Measurements from ENCODE around the gene CHML.

CHML gene

DNA sequence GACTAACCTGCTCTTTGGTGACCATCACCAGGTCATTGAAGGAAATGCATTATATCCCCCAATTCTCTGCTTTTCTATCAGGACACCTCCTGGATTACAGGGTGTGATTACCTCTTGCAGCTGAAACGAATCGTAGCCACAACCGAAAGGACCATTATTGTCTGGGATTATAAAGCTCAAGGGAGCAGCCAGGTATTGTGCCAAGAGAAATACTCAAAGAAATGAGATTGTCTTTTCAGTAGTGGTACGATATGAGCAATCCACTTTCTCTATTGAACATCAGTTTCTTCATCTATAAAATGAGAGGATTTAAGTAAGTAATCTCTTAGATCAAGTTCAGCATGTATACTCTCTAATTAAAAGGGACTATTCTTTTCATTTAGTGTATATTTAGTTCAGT, 39.2 kb upstream of the CHML start:
- H3K4me3 ChIP-seq (ENCODE audit: low read depth, low read length), result no peak overlapping the region
- TF ChIP-seq, protein P1, sequence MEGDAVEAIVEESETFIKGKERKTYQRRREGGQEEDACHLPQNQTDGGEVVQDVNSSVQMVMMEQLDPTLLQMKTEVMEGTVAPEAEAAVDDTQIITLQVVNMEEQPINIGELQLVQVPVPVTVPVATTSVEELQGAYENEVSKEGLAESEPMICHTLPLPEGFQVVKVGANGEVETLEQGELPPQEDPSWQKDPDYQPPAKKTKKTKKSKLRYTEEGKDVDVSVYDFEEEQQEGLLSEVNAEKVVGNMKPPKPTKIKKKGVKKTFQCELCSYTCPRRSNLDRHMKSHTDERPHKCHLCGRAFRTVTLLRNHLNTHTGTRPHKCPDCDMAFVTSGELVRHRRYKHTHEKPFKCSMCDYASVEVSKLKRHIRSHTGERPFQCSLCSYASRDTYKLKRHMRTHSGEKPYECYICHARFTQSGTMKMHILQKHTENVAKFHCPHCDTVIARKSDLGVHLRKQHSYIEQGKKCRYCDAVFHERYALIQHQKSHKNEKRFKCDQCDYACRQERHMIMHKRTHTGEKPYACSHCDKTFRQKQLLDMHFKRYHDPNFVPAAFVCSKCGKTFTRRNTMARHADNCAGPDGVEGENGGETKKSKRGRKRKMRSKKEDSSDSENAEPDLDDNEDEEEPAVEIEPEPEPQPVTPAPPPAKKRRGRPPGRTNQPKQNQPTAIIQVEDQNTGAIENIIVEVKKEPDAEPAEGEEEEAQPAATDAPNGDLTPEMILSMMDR (IDR thresholded peaks at IDR 0.05; ENCODE audit: low read depth, low read length), result no peak
- H3K27me3 ChIP-seq, result peaks cover 8% of the 10 kb centered on the region
- DNase-seq, result no peak
- H3K9me3 ChIP-seq, result no peaks in the 10 kb centered on the region
- H3K4me1 ChIP-seq, result no peaks in the 10 kb centered on the region
- no peaks in the 10 kb centered on the region for H3K36me3 ChIP-seq

DNA sequence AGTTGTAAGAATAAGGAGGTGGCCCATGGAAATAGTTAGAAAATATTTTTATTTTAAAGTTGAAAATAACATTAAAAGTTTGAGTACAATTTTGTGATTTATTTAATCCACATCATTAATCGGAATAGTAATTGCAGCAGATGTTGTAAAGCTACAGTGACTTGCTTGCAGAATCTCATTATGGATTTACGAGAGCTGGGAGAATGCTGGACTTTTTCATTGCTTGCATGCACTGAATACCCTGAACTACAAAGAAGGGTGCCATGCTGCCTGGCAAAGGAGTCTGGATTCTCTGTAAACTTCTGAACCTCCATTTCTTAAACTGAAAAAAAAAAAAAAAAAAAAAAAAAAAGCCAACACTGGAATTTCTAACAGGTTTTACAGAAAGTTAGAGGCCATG, 38.4 kb upstream of the CHML start:
- Histone ChIP-seq H3K4me3 (ENCODE audit: low read depth, low read length) (no peak overlapping the region), H3K9me3 (no peaks in the 10 kb centered on the region)
- no peak for DNase-seq

DNA sequence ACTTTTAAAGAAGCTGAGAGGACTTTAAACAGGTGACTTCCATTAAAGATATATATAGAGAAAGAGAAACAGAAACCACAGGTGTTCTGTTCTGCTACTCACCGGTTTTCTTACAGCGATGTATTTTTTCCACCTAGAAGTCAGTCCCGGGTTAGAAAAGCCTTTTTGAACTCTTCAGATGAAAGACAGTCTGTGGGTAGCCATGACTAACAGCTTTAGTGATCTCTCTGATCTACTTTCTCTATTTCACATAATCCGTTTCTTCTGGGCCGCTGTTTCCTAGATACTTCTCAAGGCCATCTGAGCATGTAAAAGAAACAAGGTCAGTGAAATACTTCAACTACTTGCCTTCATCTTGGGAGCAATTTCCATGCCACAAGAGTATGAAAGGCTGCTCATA, 37.0 kb upstream of the CHML start:
- H3K4me1 ChIP-seq, result no peaks in the 10 kb centered on the region
- TF ChIP-seq, protein P1 (IDR thresholded peaks at IDR 0.05; ENCODE audit: low read depth, low read length), result no peak
- H3K27me3 ChIP-seq, result peaks cover 8% of the 10 kb centered on the region
- H3K4me3 ChIP-seq (ENCODE audit: low read depth, low read length), result no peak overlapping the region
- no peaks in the 10 kb centered on the region for H3K36me3 ChIP-seq
- no peak for DNase-seq
- no peaks in the 10 kb centered on the region for H3K9me3 ChIP-seq

More for the DNA sequence above, 38.4 kb upstream of the CHML start:
- H3K27me3 ChIP-seq, result peaks cover 8% of the 10 kb centered on the region
- no peaks in the 10 kb centered on the region for H3K4me1 ChIP-seq
- no peaks in the 10 kb centered on the region for H3K36me3 ChIP-seq
- TF ChIP-seq, protein P1 (IDR thresholded peaks at IDR 0.05; ENCODE audit: low read depth, low read length), result no peak

DNA sequence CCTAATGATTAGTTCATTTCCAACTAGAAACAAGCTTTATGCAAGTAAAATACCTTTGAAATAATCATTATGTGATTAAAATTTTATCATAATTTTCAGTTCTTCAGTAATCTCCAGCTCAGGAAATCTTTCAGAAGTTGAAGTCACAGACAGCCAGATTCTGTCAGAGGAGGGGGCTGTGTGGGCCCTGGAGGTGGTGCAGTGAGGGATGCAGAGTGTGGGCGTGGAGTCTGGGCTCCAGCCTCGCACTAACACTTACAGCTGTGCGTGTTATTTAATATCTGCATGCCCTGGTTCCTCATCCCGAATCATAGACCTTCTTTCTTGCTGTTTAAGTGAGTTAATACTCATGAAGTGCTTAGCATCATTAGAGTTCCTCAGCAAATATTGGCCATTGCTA, 35.8 kb upstream of the CHML start:
- H3K36me3 ChIP-seq, result no peaks in the 10 kb centered on the region
- H3K4me1 ChIP-seq, result no peaks in the 10 kb centered on the region
- no peak overlapping the region for H3K4me3 ChIP-seq (ENCODE audit: low read depth, low read length)
- DNase-seq, result no peak
- H3K27me3 ChIP-seq, result peaks cover 8% of the 10 kb centered on the region
- TF ChIP-seq, protein P1 (IDR thresholded peaks at IDR 0.05; ENCODE audit: low read depth, low read length), result no peak
- H3K9me3 ChIP-seq, result no peaks in the 10 kb centered on the region

DNA sequence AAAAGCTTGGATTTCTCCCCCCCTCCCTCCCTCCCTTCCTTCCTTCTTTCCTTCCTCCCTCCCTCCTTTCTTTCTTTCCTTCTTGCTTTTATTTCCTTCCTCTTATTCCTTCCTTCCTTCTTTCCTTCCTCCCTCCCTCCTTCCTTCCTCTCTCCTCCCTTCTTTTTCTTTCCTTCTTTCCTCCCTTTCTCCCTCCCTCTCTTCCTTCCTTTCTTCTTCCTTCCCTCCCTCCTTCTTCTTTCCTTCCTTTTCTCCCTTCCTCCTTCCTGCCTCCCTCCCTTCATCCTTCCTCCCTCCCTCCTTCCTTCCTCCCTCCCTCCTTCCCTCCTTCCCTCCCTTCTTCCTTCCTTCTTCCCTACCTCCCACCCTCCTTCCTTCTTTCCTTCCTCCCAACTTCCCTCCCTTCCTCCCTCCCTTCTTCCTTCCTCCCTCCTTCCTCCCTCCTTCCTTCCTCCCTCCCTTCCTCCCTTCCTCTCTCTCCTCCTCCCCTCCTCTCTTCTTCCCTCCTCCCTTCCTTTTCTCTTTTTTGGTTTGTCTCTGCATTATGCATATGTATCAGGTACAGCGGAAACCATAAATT, 34.7 kb upstream of the CHML start:
- TF ChIP-seq, protein P1 (IDR thresholded peaks at IDR 0.05; ENCODE audit: low read depth, low read length), result no peak
- Histone ChIP-seq H3K36me3 (no peaks in the 10 kb centered on the region), H3K4me3 (ENCODE audit: low read depth, low read length) (no peak overlapping the region), H3K27me3 (peaks cover 3% of the 10 kb centered on the region), H3K9me3 (no peaks in the 10 kb centered on the region), H3K4me1 (no peaks in the 10 kb centered on the region)
- DNase-seq, result no peak

DNA sequence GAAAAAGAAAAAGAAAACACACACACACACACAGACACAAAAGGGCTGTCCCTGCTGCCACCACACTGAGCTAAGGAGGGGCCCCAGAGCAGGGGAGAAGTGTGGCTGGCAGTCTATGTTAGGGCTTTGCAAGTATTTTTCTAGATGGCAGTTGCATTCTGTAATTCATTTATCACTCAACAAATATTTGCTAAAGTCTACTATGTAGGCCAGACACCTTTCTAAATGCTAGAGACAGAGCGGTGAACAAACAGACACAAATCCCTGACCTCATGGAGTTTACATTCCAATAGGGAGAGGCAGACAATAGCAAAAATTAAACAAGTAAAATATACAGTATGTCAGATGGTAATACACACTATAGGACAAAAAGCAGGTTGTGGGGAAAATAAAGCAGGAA, 32.1 kb upstream of the CHML start:
- no peak overlapping the region for H3K4me3 ChIP-seq (ENCODE audit: low read depth, low read length)
- no peak for DNase-seq
- no peaks in the 10 kb centered on the region for H3K27me3 ChIP-seq
- TF ChIP-seq, protein P1 (IDR thresholded peaks at IDR 0.05; ENCODE audit: low read depth, low read length), result no peak
- no peaks in the 10 kb centered on the region for H3K4me1 ChIP-seq
- no peaks in the 10 kb centered on the region for H3K9me3 ChIP-seq
- no peaks in the 10 kb centered on the region for H3K36me3 ChIP-seq
